AG04450 (cell line): Measurements from ENCODE around the gene ADAMTS19. TPM values are rescaled to one million over a fixed set of nuclear protein-coding genes. Genes with fewer than 3 reads are reported as not detected.

Experiments
- CTCF ChIA-PET: fragments of 300-600, 350-600 bp; formaldehyde crosslinking; extraction: SDS; loops from one replicate; lab custom pipeline; 2022; ENCODE audit warnings: antibody characterized with exemption, inconsistent platforms; lab: Charles Lee
- POLR2A ChIA-PET: fragments of 350-600 bp; formaldehyde crosslinking; extraction: SDS; loops from one replicate; lab custom pipeline; 2021; ENCODE audit warnings: antibody characterized with exemption, inconsistent platforms; lab: Yijun Ruan, JAX
- DNase-seq: peaks from one replicate; pipeline ENCODE4 v3.0.0-alpha.2; 2011; ENCODE audit warnings: low read depth, low spot score
- H3K27ac ChIP-seq: one replicate; pipeline ENCODE4 v1.5.1; 2012; ENCODE audit warnings: low read depth, low read length, control low read depth
- H3K27me3 ChIP-seq: one replicate; pipeline ENCODE4 v1.6.0; 2012; ENCODE audit warnings: low read length; ENCODE audit not compliant: control insufficient read depth, insufficient read depth
- H3K4me3 ChIP-seq: 2 replicates; pipeline ENCODE4 v1.5.1; 2011; ENCODE audit warnings: mild to moderate bottlenecking, low read depth, low read length, control low read depth
- H3K9me3 ChIP-seq: 2 replicates; pipeline ENCODE4 v1.5.1; 2012; ENCODE audit warnings: low read length; ENCODE audit not compliant: control insufficient read depth, insufficient read depth
- polyA plus RNA-seq: library from polyadenylated mRNA; depleted of rRNA; stranded (reverse); fragments of >200 nt; gene quantifications from 2 replicates; pipeline ENCODE4 v1.2.3, GENCODE V29; 2011
- TF ChIP-seq, protein P1 (sequence below): IDR thresholded peaks from 2 replicates; pipeline ENCODE4 v1.5.1; 2011; ENCODE audit warnings: low read depth, low read length, control low read depth, inconsistent platforms

The ADAMTS19 gene
- polyA plus RNA-seq, 1 experiment = 0.02 TPM

DNA sequence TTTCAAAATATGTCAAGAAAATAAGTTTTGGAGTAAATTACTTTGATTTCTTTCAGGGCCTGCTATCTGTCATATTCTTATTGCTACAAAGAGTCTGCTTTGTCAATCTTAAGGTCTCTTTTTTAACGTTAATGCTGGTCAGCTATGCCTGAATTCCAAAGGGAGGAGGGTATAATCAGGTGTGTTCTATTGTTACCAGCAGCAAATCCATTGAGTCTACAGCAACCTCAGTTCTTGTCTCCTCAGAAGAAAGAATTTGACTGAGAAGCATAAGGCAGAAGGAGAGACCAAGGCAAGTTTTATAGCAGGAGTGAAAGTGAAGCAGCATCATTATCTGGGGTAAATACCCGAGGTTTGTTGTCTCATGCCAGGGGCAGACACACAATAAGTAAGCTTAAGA, 264.1 kb downstream of the ADAMTS19 start:
- no peak overlapping the region for H3K27ac ChIP-seq
- no peaks in the 10 kb centered on the region for H3K27me3 ChIP-seq
- TF ChIP-seq, protein P1, sequence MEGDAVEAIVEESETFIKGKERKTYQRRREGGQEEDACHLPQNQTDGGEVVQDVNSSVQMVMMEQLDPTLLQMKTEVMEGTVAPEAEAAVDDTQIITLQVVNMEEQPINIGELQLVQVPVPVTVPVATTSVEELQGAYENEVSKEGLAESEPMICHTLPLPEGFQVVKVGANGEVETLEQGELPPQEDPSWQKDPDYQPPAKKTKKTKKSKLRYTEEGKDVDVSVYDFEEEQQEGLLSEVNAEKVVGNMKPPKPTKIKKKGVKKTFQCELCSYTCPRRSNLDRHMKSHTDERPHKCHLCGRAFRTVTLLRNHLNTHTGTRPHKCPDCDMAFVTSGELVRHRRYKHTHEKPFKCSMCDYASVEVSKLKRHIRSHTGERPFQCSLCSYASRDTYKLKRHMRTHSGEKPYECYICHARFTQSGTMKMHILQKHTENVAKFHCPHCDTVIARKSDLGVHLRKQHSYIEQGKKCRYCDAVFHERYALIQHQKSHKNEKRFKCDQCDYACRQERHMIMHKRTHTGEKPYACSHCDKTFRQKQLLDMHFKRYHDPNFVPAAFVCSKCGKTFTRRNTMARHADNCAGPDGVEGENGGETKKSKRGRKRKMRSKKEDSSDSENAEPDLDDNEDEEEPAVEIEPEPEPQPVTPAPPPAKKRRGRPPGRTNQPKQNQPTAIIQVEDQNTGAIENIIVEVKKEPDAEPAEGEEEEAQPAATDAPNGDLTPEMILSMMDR = no peak
- CTCF ChIA-PET = no interaction called here
- H3K9me3 ChIP-seq = no peaks in the 10 kb centered on the region
- POLR2A ChIA-PET = no interaction called here
- no peak for DNase-seq
- no peak overlapping the region for H3K4me3 ChIP-seq

DNA sequence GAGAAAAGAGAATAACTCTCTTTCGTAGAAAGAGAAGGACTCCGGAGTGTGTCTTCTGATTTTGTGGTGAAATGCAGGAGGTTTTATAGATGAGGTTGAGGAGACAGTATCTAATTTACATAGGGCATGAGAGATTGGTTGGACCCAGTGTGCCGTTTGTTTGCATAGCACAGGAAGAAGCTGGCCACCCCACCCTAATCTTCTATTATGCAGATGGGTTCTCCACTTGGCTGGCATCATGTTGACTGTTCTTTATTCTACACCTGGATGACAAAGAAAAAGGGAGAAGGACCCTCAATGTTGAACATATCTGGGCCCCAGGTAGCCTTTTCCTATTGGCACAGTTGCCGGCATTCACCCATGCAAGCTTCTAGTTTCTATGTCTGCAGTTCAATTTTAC, 264.5 kb downstream of the ADAMTS19 start:
- no peaks in the 10 kb centered on the region for H3K27me3 ChIP-seq
- ChIA-PET POLR2A (no interaction called here), CTCF (no interaction called here)
- no peak overlapping the region for H3K4me3 ChIP-seq
- H3K27ac ChIP-seq = no peak overlapping the region
- TF ChIP-seq, protein P1 = no peak
- DNase-seq = no peak
- no peaks in the 10 kb centered on the region for H3K9me3 ChIP-seq

DNA sequence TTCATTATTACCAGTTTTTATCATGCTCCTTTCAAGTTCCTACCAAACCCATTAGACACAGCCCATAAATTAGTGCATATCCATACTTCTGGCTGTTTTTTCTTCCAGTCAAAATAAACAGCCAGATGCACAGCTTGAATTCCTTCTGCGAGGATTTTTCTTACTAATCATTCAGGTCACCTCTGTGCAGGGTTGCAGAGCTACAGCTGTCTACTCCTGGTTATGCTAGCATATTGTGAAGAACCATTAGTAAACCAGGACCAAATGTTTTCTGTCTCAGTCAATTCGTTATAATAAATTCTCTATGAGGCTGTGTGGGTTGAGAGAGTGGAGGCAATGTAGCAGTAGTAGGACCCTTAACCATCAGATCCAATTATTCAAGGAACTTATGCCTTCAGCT, 279.7 kb downstream of the ADAMTS19 start:
- no peak for DNase-seq
- TF ChIP-seq, protein P1 = no peak
- no peaks in the 10 kb centered on the region for H3K27me3 ChIP-seq
- H3K4me3 ChIP-seq = no peak overlapping the region
- no peaks in the 10 kb centered on the region for H3K9me3 ChIP-seq
- H3K27ac ChIP-seq = no peak overlapping the region
- POLR2A ChIA-PET = no interaction called here
- CTCF ChIA-PET = no interaction called here

DNA sequence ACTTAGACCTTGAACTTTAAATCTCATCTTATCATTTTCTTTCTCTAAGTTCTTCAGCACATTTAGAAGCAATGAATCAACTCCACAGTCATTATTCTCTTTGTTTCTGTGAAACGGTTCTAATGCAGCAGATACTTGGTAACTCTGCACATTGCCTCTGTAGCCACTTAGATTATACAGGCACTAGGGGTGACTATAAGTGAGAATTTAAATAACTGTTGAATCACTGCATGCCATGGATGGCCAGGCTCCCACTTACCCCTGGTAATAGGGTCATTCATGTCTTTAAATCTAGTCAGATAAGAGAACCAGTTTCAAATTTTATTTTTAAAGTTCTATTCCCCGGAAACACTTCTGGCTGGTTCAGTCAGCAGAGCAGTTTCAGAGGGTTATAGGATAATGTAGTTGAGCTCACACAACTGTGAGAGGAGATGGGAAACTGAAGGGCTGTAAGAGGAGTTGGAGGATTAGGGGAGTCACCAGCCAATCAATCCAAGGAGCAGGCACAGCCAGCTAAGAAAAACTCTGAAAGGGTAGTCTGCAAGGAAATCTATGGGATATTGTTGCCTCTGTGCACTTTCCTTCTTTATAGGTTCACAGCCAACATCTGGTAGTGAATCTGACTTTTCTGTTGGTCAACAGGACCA, 283.6 kb downstream of the ADAMTS19 start:
- Histone ChIP-seq H3K9me3 (no peaks in the 10 kb centered on the region), H3K27me3 (no peaks in the 10 kb centered on the region), H3K27ac (no peak overlapping the region), H3K4me3 (no peak overlapping the region)
- CTCF ChIA-PET = interaction anchor here (1.2 kb wide), 1 partner anchor 28 kb away, joined by 3 read pairs; no protein-coding TSS in a partner anchor
- POLR2A ChIA-PET = no interaction called here
- TF ChIP-seq, protein P1 = no peak
- DNase-seq = no peak

DNA sequence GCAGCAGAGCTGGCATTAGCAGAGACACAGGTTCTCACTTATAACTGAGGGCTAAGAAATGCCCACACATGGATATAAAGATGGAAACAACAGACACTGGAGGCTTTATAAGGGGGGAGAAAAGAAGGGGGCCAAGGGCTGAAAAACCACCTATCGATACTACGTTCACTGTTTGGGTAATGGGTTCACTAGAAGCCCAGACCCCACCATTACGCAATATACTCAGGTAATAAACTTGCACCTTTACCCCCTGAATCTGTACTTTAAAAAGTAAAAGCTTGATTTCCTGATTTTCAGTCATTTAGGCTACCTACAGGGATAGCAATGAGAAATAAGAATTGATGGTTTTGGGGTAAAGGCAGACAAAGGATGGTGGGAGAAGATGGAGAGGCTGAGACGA, 285.9 kb downstream of the ADAMTS19 start:
- CTCF ChIA-PET = no interaction called here
- no peak overlapping the region for H3K4me3 ChIP-seq
- no peak for DNase-seq

More for the DNA sequence above, 285.9 kb downstream of the ADAMTS19 start:
- no peaks in the 10 kb centered on the region for H3K27me3 ChIP-seq
- TF ChIP-seq, protein P1 = no peak
- H3K9me3 ChIP-seq = no peaks in the 10 kb centered on the region
- POLR2A ChIA-PET = no interaction called here
- no peak overlapping the region for H3K27ac ChIP-seq
